ENCODE data around the gene ARL16.

ARL16 gene

DNA sequence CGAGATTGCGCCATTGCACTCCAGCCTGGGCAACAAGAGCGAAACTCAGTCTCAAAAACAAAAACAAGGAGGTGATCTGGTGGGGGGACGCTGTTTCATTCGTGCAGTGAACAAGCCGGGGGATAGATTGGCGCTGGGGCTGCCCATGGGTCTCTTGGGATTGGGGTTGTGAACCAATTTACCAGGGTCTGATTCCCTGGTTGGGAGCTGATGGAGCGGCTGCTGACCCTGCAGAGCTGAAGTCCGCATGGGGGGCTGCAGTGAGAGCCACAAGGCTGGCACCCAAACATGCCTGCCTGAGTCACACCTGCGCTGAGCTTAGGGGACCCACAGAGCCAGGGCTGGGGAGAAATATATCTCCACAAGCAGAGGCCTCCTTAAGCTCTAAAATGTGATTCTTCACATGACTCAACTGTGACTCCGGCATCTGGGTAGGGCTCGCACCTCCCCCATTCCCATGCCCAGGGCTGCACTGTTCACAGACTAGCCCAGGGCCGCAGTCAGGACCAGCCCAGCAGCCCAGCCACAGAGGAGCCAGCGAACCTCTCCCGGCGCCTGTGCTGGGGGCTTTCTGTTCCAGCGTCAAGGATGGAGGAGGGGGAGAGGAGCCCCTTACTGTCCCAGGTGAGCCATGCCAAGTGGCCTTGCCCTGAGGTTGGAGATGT lies 41.6 kb downstream of the ARL16 start:
- DNase-seq (ENCODE audit: low read depth): no peak
- H3K4me3 ChIP-seq (ENCODE audit: low read depth, low read length): no peak overlapping the region
- in situ Hi-C loops (cut with HindIII; ENCODE audit: low sequenced_read_pairs): no loop called here
- TF ChIP-seq, protein P1, sequence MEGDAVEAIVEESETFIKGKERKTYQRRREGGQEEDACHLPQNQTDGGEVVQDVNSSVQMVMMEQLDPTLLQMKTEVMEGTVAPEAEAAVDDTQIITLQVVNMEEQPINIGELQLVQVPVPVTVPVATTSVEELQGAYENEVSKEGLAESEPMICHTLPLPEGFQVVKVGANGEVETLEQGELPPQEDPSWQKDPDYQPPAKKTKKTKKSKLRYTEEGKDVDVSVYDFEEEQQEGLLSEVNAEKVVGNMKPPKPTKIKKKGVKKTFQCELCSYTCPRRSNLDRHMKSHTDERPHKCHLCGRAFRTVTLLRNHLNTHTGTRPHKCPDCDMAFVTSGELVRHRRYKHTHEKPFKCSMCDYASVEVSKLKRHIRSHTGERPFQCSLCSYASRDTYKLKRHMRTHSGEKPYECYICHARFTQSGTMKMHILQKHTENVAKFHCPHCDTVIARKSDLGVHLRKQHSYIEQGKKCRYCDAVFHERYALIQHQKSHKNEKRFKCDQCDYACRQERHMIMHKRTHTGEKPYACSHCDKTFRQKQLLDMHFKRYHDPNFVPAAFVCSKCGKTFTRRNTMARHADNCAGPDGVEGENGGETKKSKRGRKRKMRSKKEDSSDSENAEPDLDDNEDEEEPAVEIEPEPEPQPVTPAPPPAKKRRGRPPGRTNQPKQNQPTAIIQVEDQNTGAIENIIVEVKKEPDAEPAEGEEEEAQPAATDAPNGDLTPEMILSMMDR (IDR thresholded peaks at IDR 0.05; ENCODE audit: low read depth, low read length, missing control alignments): no peak

DNA sequence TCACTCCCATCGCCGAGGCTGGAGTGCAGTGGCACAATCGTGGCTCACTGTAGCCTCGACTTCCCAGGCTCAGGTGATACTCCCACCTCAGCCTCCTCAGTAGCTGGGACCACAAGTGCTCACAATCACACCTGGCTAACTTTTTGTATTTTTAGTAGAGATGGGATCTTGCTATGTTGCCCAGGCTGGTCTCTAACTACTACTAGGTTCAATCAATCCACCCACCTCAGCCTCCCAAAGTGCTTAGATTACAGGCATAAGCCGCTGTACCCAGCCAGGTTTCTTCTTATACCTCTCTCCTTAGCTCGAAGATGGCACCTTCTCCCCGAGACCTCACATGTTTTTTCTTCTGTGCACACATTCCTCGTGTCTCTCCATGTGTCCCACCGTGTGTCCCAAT lies 43.6 kb downstream of the ARL16 start:
- in situ Hi-C loops (cut with HindIII; ENCODE audit: low sequenced_read_pairs): no loop called here

DNA sequence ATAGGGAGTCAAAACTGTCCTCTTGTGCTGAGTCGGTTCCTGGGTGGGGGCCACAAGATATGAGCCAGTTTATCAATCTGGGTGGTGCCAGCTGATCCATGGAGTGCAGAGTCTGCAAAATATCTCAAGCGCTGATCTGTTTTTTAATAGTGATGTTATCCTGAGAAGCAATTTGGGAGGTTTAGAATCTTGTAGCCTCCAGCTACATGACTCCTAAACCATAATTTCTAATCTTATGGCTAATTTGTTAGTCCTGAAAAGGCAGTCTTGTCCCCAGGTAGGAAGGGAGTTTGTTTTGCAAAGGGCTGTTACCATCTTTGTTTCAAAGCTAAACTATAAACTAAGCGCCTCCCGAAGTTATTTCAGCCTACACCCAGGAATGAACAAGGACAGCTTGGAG lies 44.9 kb downstream of the ARL16 start:
- TF ChIP-seq, protein P1 (IDR thresholded peaks at IDR 0.05; ENCODE audit: low read depth, low read length, missing control alignments): no peak
- H3K4me3 ChIP-seq (ENCODE audit: low read depth, low read length): no peak overlapping the region
- DNase-seq (ENCODE audit: low read depth): no peak
- in situ Hi-C loops (cut with HindIII; ENCODE audit: low sequenced_read_pairs): no loop called here

More for the DNA sequence above, 43.6 kb downstream of the ARL16 start:
- no peak for DNase-seq (ENCODE audit: low read depth)
- TF ChIP-seq, protein P1 (IDR thresholded peaks at IDR 0.05; ENCODE audit: low read depth, low read length, missing control alignments): no peak
- no peak overlapping the region for H3K4me3 ChIP-seq (ENCODE audit: low read depth, low read length)

DNA sequence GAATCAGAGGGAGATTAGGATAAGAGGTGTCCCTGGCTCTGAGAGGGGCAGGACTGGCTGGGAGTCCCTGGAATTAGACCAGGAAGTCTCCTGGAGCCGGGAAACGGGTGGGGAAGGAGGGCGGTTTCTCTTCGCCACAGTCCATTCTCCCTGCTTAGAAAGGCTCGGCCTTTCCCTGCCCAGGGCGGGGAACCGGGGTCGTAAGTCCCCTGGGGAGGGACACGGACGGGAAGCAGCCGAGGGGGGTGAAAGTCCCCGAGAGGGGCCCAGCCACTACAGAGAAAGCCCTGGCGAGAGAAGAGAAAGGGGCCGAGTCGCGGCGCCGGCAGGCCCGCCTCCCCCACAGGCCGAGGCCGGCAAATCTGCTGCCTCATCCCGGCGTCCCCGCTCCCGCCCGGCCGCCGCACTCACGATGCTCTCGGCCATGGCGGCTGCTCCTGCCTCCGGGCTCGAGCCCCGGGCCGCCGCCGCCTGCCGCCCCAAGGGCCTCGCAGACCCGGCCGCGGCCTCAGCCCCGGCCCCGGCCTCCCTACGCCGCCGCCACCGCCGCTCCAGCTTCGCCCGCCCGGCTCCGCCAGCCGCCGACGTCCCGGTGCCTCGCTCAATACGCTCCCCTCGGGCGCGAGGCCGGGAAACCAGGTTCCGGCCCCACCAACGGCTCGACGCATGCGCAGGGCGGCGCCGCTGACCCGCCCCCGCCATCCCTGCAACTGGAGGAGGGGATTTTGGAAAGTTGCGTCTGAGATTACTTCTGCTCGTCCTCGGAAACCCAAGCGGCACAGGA lies 46.9 kb downstream of the ARL16 start, which contains the start of the genes NPLOC4 and TSPAN10:
Gene NPLOC4, minus strand, starts transcription at position 608 of the 784 bp plus-strand sequence. Its CDS starts 182 bp downstream, at position 426.
Gene TSPAN10, plus strand, starts transcription at position 692 of the 784 bp plus-strand sequence. CDS start 5,217 bp downstream, outside the sequence.
- H3K4me3 ChIP-seq (ENCODE audit: low read depth, low read length): peak within 1 kb of the TSS; percentile 91
- peak; percentile 52 for DNase-seq (ENCODE audit: low read depth)
- in situ Hi-C loops (cut with HindIII; ENCODE audit: low sequenced_read_pairs): no loop called here
- TF ChIP-seq, protein P1 (IDR thresholded peaks at IDR 0.05; ENCODE audit: low read depth, low read length, missing control alignments): no peak

DNA sequence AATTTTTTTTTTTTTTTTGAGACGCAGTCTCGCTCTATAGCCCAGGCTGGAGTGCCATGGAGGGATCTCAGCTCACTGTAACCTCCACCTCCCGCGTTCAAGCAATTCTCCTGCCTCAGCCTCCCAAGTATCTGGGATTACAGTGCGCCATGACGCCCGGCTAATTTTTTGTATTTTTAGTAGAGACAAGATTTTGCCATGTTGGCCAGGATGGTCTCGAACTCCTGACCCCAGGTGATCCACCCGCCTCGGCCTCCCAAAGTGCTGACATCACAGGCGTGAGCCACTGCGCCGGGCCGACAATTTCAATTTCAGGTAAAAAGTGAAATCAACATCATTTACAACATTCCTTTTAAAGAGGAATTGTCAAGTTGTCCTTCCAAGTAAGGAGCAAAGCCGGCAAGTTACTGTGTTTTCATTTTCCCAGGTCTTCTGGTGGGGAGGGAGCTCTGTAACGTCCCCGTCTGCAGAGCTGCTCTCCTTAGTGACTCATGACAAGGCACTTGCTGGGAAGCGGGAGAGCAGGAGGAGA lies 47.6 kb downstream of the ARL16 start:
- peak overlapping the region; percentile 91 for H3K4me3 ChIP-seq (ENCODE audit: low read depth, low read length)
- TF ChIP-seq, protein P1 (IDR thresholded peaks at IDR 0.05; ENCODE audit: low read depth, low read length, missing control alignments): no peak
- in situ Hi-C loops (cut with HindIII; ENCODE audit: low sequenced_read_pairs): no loop called here
- no peak for DNase-seq (ENCODE audit: low read depth)

DNA sequence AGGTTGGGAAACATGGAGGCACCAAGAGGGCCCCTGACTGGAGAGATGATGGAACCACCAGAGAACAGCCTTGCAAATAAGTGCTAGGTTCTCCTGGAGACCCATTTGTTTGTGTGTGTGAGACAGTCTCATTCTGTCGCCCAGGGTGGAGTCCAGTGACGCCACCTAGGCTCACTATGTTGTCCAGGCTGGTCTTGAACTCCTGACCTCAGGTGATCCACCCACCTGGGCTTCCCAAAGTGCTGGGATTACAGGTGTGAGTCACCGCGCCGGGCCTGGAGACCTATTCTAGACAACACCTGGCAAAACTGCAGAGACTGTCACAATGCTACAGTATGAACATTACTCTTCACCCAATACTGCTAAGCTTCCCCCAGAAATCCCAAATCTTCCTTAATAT lies 48.2 kb downstream of the ARL16 start:
- in situ Hi-C loops (cut with HindIII; ENCODE audit: low sequenced_read_pairs): no loop called here
- H3K4me3 ChIP-seq (ENCODE audit: low read depth, low read length): peak overlapping the region; percentile 91
- no peak for DNase-seq (ENCODE audit: low read depth)
- TF ChIP-seq, protein P1 (IDR thresholded peaks at IDR 0.05; ENCODE audit: low read depth, low read length, missing control alignments): no peak

Data from astrocyte of the cerebellum (primary cell).